ENCODE measurements around the gene TSC22D1. TPM values are rescaled to one million over a fixed set of nuclear protein-coding genes. Genes with fewer than 3 reads are reported as not detected.
A peak's percentile ranks its signal among the peaks of the same experiment; 100 is the strongest.

The TSC22D1 gene
- total RNA-seq, 1 donor from 2014 or later = 96.7 TPM

DNA sequence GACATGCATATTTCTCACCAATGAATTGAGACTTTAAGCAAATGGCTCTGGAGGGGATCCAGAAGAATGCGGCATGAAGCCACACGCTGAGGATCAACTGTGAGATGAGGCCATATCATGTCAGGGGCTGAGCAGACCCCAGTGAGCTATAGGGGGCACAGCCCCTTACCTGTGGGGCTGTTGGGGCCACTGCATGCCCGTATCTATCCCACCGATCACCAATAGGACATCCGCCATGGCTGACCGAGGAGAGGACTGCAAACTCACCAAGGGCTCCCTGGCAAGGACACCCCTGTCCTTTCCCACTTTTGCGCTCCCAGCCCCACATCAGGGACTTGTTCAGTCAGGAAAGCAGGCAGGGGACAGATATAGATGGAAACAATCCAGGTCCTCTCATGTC lies 124.5 kb downstream of the TSC22D1 start:
- no peak for DNase-seq

GRCh38 chr13:44451126-44451525 lies 125.0 kb downstream of the TSC22D1 start:
- DNase-seq = no peak

GRCh38 chr13:44449999-44450821 lies 125.9 kb downstream of the TSC22D1 start:
- no peak for DNase-seq

DNA sequence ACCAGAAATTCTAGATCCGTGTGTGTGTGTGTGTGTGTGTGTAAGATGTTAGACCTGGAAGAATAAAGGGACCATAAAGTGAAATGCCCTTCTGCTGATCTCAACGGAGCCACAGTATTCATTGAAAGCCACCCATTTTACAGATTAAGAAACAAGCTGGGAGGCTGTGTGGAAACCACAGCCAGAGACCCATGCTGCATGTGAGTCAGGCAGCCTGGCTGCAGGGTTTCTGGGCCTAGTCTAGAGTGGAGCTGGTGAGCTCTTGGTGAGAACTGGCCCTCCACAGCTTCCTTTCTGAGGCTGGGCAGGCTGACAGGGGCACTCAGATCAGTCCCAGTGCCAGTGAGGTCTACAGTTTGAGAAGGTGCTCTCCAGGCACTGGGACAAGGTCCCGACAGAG lies 127.3 kb downstream of the TSC22D1 start:
- no peak for DNase-seq

DNA sequence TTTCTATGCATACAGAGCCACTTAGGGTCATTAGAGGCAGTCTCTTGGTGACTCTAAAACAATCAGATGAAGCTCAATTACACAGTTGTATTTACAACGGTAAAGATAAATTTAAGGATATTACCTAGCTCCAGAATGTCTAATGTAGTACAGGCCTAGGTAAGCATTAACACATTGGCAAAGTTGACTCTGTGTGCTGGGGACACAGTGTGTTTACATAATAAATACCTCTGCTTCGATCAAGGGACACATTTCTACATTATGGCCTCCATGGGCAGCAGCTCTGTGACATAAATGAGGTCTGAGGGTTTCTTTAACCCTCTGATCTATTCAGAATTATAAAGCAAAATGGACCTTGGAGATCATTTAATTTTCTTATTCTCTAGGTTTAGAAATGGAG lies 127.8 kb downstream of the TSC22D1 start:
- no peak for DNase-seq

DNA sequence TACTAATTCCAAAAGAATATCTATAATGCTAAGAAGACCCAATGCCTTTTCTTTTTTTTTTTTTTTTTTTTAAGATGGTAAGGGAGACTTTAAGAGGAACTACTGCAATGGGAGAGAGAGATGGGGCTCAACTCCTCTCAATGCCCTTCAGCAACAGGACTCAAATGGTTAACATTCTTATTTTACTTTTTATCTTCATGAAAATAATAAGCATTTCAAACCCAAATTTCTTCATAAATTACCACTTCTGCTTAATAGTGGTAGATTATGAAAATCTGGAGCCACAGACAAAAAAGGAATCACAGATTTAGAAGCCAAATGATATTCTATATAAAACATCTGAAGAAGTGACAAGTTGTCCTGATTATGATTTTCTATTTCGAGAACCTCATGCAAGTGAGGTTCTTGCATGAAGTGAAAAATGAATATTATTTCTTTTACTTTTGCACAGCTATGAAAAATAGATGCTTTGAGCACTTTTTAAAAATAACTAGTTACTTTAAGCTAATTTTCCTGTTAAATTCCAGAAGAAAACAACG lies 128.3 kb downstream of the TSC22D1 start:
- no peak for DNase-seq

- no peak for DNase-seq
Measured at GRCh38 chr13:44440046-44440608, 136.0 kb downstream of the TSC22D1 start.

DNA sequence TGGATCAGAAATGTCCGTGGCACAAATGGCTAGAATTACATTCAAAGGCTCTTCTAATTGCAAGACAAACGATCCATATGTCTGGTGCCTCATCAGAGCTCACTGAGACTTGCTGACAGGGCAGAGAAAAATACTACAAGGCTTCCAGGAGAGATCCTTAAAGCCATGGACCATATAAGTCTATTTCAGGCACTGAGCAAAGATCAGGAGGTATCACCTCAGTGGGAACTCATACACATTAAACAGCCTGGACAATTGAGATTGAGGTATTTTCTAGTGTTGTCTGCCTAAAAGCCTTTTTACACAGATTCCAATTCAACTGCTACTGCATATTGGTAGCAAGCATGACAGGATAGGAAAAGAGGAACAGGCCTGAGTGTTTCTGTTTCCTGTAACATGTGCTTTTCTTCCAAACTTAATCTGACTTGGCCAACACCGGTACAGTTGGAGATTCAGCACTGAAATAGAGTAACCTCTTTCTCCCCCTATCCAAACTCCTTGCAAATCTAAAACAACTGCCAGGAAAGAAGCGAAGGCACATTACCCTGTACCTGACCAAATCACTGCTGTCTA lies 136.6 kb downstream of the TSC22D1 start:
- no peak for DNase-seq

GRCh38 chr13:44438234-44438579 lies 137.9 kb downstream of the TSC22D1 start:
- no peak for DNase-seq

DNA sequence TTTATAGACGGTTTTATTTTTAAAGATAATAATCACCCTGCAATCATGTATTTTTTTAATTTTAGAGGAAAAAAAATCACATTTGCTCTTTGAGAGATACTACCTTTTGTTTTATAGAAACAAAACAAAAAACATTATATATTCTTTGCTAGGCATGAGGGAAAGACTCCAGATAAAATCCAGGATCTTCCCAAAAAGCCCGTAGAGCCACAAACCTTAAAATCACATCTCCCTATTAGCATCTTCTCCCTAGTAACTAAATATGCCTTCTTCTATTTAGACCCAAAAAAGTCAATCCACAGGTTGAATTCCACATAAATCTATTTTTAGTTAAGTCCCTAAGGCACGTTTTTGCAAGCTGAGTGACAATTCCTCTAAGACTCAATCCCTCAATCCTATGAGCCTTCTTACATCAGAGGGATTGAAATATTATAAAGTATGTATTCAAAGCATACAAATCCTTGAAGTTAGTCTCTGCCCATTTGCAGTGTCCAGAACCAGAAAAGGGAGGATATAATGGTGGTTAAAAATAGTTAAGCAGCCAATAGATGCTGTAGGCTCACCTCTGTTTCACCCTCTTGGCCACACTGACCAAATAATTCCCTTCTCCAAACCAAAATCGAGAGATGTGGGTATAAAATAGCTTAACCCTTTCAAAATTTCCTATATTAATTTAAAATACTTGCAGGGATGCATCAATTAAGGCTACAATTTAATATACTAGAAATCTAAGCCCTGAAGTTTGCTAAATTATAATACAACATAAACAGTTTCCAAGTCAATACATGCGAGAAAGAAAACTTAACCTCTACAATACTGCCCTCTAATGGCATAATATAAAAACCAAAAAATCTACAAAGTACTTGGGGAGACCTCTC lies 138.5 kb downstream of the TSC22D1 start:
- DNase-seq = peak; percentile 56

DNA sequence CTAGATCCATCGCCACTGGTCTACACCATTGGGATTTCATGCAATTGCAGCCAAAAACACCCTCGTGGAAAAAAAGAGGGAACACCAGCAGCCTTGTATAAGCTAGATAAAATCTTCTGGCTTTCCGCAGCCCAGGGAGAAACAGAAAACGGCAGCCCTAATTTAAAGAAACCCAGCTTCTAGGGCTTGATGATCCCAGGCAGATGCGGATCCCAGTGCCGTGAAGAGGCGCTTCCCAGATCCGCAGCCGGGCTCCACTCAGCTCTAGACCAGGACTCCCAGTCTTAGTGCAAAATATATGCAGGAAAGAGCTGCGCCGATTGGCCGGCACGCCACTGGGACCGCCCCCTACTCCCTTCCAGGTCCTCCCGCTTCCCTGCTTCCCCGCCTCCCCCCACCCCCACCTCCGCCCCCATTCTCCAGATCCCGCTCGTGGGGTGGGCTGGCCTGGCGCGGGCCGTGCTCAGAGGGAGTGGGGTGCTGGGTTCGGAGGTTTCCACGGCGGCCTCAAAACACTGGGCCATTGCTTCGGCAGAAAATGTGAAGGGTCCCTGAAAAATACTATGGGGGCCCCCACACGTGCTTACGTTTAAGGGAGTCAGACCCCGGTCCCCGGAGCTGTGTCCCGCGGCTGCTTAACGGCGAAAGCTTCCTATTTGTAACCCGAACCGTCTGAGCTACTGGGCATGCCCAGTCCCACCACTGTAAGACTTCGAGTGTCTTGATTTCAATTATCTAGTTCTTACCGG lies 139.4 kb downstream of the TSC22D1 start:
- peak; percentile 96 for DNase-seq

DNA sequence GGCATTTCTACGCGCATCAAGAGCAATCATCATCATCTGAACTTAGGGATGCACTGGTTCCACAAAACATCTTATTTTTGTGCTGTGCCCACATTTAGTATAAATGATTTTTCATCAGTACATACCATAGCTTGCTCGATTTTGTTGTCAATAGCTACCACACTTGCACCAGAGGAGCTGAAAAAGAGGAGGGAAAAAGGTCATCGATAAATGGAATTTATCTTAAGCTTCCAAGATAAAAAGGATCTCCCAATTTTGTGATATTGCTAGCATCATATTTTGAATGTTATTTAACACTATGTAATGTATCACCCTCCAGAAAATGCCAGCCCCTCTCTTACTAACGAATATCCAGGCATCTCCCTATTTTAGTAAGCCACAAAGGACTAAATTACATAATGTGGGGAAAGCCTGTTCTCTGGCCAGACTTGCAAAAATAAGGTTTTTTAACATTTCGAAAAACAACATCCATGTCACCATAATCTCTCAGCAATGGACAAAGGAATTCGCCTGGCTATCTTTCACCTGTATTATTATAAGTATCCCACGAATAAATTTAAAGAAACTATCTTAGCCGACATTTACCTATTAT lies 140.1 kb downstream of the TSC22D1 start:
- DNase-seq = no peak

DNA sequence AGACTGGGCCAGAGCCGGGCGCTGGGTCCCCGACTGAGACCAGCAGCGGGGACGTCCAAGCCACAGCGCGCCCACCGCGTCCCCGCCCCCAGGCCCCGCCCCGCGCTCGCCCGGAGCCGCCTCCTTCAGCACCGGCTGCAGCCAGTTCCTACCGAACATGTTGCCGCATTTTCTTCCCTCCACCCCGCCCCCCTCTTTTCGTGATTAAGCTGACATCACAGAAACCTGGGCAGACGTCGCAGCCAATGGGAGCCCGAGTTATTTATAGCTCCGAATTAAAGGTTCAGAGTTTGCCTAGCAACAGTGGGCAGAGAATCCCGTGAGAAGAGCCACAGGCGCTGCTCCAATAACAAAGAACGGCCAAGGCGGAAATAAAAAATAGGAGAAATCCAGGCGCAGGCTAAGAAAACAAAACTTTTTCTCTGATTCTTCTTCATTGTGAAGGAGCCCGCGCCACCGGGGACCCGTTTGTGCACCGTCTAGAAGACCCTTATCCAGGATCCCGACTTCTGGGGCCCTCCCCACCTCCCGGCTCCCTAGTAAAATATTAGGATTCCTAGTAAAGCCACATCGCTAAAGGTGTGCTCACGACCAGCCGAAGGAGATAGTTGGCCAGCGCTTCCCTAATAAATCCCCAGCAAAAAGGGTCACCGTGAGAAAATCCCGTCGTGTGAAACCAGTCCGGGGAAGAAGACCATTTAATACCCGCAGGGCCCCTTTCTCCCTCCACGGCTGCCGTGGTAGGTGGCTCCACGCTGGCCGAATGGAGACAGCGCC lies 140.8 kb downstream of the TSC22D1 start:
- DNase-seq = peak; percentile 98

- peak; percentile 52 for DNase-seq
Measured at GRCh38 chr13:44434766-44435141, 141.4 kb downstream of the TSC22D1 start.

DNA sequence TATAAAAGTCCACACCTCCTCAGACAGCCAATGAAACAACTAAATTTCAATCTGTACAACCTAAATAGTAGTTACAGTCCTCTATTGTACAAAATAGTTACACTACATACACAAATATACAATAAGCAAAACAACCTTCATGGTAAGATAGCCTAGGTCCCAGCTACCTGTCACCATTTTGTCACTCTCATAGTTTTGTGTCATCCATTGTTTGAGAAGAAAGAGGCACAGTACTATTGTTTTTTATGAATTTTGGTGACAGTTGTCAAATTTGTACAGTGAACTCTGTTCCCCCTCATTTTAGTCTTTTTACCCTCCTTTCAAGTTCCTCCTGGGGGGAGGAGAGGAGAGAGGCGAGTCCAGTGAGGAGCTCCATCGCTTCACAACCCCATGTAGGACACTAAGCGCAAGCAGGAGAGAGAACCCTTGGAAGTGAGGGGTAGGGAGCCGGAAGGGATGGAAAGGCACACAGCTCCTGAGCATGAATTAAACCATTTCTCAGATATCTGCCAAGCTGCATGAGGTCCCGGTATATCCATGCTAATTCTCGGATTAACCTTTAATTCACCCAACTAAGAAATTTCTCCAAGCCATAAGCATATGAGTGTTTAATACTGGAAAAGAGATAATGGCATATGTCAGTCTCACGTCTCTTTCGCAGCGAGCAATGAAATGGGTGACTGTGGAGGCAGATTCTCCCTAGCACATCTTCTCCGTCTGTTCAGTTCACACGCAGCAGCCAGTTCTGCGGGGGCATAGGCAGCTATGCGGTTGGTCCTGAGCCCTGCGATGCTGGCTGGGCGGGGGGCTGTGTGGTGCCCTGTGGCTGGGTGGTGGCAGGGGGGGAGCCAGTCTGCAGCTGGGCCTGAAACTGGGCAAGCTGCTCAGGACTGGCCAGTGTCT lies 142.0 kb downstream of the TSC22D1 start:
- no peak for DNase-seq

- no peak for DNase-seq
Measured at GRCh38 chr13:44432650-44433049, 143.5 kb downstream of the TSC22D1 start.

GRCh38 chr13:44431150-44431549 lies 145.0 kb downstream of the TSC22D1 start:
- DNase-seq = no peak

DNA sequence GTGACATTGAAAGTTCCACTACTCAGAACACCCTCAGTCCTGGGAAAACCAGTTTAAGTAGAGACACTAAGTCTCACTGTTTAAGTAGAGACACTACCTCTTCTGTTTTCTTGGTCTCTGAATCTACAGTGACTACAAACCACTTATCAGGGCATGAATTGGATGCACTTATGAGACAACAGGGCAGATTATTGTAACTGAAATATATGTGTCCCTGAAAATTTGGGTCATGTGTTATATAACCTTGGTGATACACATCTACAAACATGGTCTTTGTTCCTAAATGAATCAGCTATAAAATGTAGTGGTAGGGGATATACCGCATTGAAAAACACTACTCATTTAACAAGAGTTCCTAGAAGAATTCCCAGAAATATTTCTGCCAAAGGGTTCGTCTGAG lies 146.8 kb downstream of the TSC22D1 start:
- peak; percentile 1 for DNase-seq

GRCh38 chr13:44426461-44426860 lies 149.7 kb downstream of the TSC22D1 start:
- DNase-seq = no peak

DNA sequence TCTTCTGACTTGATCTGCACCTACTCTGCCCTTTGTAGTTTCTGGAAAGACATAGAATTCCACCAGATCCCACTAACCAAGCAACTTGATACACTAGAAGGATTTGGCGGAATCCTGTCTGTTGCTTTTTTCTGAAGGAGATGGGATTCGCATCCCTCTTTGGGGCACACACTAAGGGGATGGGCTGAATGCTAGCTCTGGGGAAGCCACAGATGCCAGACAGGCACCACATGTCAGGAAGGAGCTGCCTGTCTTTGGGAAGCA lies 150.4 kb downstream of the TSC22D1 start:
- no peak for DNase-seq
